ENCODE data around the gene PRKAG2.

PRKAG2 gene

GRCh38 chr7:151864081-151864480 is 12.8 kb downstream of the PRKAG2 start:
- DNase-seq: no peak

GRCh38 chr7:151863386-151864079 is 13.4 kb downstream of the PRKAG2 start:
- DNase-seq: no peak

GRCh38 chr7:151862606-151863381 is 14.1 kb downstream of the PRKAG2 start:
- no peak for DNase-seq

GRCh38 chr7:151861881-151862280 is 15.0 kb downstream of the PRKAG2 start:
- DNase-seq: no peak

GRCh38 chr7:151860771-151861170 is 16.1 kb downstream of the PRKAG2 start:
- no peak for DNase-seq

- DNase-seq: no peak
These were observed 16.8 kb downstream of the PRKAG2 start for GRCh38 chr7:151859948-151860685.

- DNase-seq: no peak
These were observed 17.6 kb downstream of the PRKAG2 start for GRCh38 chr7:151859111-151859947.

- no peak for DNase-seq
These were observed 18.5 kb downstream of the PRKAG2 start for GRCh38 chr7:151858456-151858855.

GRCh38 chr7:151857866-151858450 is 19.0 kb downstream of the PRKAG2 start:
- no peak for DNase-seq

GRCh38 chr7:151857412-151857811 is 19.5 kb downstream of the PRKAG2 start:
- DNase-seq: peak; percentile 93

- DNase-seq: no peak
These were observed 20.4 kb downstream of the PRKAG2 start for GRCh38 chr7:151856516-151856915.

- no peak for DNase-seq
These were observed 20.8 kb downstream of the PRKAG2 start for GRCh38 chr7:151856098-151856497.

GRCh38 chr7:151854720-151855071 is 22.2 kb downstream of the PRKAG2 start:
- DNase-seq: no peak

- DNase-seq: no peak
These were observed 22.8 kb downstream of the PRKAG2 start for GRCh38 chr7:151853896-151854719.

GRCh38 chr7:151852486-151853396 is 24.2 kb downstream of the PRKAG2 start:
- DNase-seq: no peak

GRCh38 chr7:151851782-151852181 is 25.1 kb downstream of the PRKAG2 start:
- DNase-seq: no peak

GRCh38 chr7:151851145-151851751 is 25.7 kb downstream of the PRKAG2 start:
- no peak for DNase-seq

GRCh38 chr7:151850491-151851124 is 26.3 kb downstream of the PRKAG2 start:
- no peak for DNase-seq

GRCh38 chr7:151849879-151850260 is 27.0 kb downstream of the PRKAG2 start:
- DNase-seq: no peak
